ENCODE data around the gene PA2G4. TPM values are rescaled to one million over a fixed set of nuclear protein-coding genes. Genes with fewer than 3 reads are reported as not detected.

The PA2G4 gene
- total RNA-seq, 2 donors from 2014 or later: 53.2 to 111 TPM

GRCh38 chr12:56143217-56143616 lies 38.9 kb downstream of the PA2G4 start:
- H3K4me3 ChIP-seq: no peak overlapping the region
- no peak overlapping the region for H3K27ac ChIP-seq
- peaks cover 4 to 13% of the 10 kb centered on the region in 2 donors for H3K4me1 ChIP-seq (ENCODE audit: control insufficient read depth in 1 of 2, low read depth in 2 of 2)
- peaks cover 36% of the 10 kb centered on the region for H3K36me3 ChIP-seq
- no peaks in the 10 kb centered on the region for H3K9me3 ChIP-seq
- no peaks in the 10 kb centered on the region for H3K27me3 ChIP-seq (replicated peaks; ENCODE audit: insufficient read depth)
- DNase-seq (ENCODE audit: low spot score): no peak
- TF ChIP-seq CTCF (IDR thresholded peaks at IDR 0.05): no peak
- ATAC-seq (ENCODE audit: insufficient number of reproducible peaks, low FRiP score, low read depth): peak; percentile 11

GRCh38 chr12:56143870-56144269 lies 39.5 kb downstream of the PA2G4 start:
- Histone ChIP-seq H3K27ac (no peak overlapping the region), H3K4me1 (ENCODE audit: control insufficient read depth in 1 of 2, low read depth in 2 of 2) (peaks cover 4 to 13% of the 10 kb centered on the region in 2 donors), H3K4me3 (no peak overlapping the region), H3K27me3 (replicated peaks; ENCODE audit: insufficient read depth) (no peaks in the 10 kb centered on the region), H3K9me3 (no peaks in the 10 kb centered on the region), H3K36me3 (peaks cover 32% of the 10 kb centered on the region)
- no peak for TF ChIP-seq CTCF (IDR thresholded peaks at IDR 0.05)
- ATAC-seq (ENCODE audit: insufficient number of reproducible peaks, low FRiP score, low read depth) (no peak), DNase-seq (ENCODE audit: low spot score) (no peak)

DNA sequence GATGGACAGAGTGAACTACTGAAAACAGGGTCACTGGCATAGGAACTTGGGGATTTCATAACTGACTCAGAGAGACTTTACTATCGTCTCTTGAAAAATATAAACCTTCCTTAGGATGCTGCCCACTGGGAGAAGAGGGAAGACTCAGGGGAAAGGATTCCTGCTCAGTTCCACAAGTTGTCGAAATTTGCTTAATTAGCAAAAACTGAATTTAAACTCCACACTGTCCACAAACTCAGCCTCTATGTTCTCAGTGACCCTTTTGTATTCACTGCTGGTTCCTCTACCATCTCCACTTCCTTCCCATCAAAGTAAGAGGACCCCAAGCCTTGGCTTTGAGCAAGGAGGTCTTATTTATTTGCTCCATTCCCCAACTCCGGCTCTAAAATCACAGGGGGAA lies 40.9 kb downstream of the PA2G4 start:
- ATAC-seq (ENCODE audit: insufficient number of reproducible peaks, low FRiP score, low read depth) (no peak), DNase-seq (ENCODE audit: low spot score) (no peak)
- Histone ChIP-seq H3K27ac (no peak overlapping the region), H3K4me1 (ENCODE audit: control insufficient read depth in 1 of 2, low read depth in 2 of 2) (peaks cover 4 to 13% of the 10 kb centered on the region in 2 donors), H3K27me3 (replicated peaks; ENCODE audit: insufficient read depth) (no peaks in the 10 kb centered on the region), H3K4me3 (no peak overlapping the region), H3K9me3 (no peaks in the 10 kb centered on the region), H3K36me3 (peaks cover 27% of the 10 kb centered on the region)
- TF ChIP-seq CTCF (IDR thresholded peaks at IDR 0.05): no peak

DNA sequence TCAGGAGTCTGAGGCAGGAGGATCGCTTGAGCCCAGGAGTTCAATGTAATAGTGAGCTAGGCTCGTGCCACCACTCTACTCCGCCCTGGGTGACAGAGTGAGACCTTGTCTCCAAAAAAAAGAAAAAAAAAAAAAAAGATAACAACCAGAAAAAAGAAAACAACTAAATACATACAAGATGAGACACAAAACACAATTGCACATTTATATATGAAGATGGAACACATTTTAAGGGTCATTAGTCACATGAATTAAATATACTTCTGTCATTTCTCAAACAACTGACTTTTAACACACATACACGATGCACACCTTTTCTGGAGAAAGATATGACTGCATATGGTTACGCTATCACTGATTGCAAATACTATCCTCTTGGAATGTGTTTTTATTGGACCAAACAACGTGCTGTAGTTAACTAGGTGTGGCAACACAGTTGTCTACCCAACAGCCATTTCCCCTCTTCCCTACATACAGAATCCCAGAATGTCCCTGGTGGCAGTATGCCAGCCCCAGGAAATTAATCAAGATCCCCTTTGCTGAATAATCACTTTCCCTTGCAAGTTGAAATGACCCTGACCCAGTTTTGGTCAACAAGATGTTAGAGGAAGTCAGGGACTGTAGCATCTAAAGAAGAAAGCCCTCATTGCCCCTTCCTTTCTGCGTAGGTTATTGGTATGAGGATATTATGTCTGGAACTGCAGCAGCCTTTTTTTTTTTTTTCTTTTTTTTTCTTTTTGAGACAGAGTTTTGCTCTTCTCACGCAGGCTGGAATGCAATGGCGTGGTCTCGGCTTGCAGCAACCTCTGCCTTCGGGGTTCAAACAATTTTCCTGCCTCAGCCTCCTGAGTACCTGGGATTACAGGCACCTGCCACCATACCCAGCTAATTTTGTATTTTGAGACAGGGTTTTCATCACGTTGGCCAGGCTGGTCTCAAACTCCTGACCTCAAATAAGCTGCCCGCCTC lies 42.4 kb downstream of the PA2G4 start:
- Histone ChIP-seq H3K4me1 (ENCODE audit: control insufficient read depth in 1 of 2, low read depth in 2 of 2) (peaks cover 9 to 20% of the 10 kb centered on the region in 2 donors), H3K27me3 (replicated peaks; ENCODE audit: insufficient read depth) (no peaks in the 10 kb centered on the region), H3K36me3 (peaks cover 19% of the 10 kb centered on the region), H3K4me3 (no peak overlapping the region), H3K9me3 (no peaks in the 10 kb centered on the region), H3K27ac (peak overlapping the region in 1 of 2 donors; percentile 59)
- DNase-seq (ENCODE audit: low spot score) (no peak), ATAC-seq (ENCODE audit: insufficient number of reproducible peaks, low FRiP score, low read depth) (no peak)
- TF ChIP-seq CTCF (IDR thresholded peaks at IDR 0.05): no peak

DNA sequence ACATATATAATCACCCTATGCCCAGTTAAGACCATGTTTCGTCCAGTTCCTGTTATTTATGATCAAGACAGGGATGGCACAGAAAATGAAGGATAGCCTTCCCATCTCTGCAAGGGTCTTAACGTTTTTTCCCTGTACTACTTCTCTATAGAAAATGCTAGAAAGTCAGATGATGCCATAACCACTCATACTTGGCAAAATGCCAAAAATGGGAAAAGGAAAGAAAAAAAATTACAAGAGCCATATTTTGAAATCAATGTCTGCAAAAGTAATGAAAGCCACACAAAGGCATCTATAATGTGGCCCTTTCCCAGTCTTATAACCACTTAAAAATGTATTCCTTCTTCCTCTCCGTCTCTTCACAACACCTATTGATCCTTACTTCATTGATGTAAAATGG lies 46.2 kb downstream of the PA2G4 start:
- no peak for ATAC-seq (ENCODE audit: insufficient number of reproducible peaks, low FRiP score, low read depth)
- peaks cover 15 to 32% of the 10 kb centered on the region in 2 donors for H3K4me1 ChIP-seq (ENCODE audit: control insufficient read depth in 1 of 2, low read depth in 2 of 2)

More for the DNA sequence above, 46.2 kb downstream of the PA2G4 start:
- DNase-seq (ENCODE audit: low spot score): no peak
- Histone ChIP-seq H3K27ac (no peak overlapping the region), H3K36me3 (no peaks in the 10 kb centered on the region), H3K4me3 (no peak overlapping the region), H3K9me3 (no peaks in the 10 kb centered on the region), H3K27me3 (replicated peaks; ENCODE audit: insufficient read depth) (no peaks in the 10 kb centered on the region)
- TF ChIP-seq CTCF (IDR thresholded peaks at IDR 0.05): no peak
